HG03432 (cell line): ENCODE measurements around the gene DUSP16.
"Not testable (repeated sequence)": the region's sequence is repeated elsewhere in the genome, so short reads cannot be mapped to it uniquely, and the experiment has no call there.

Experiments
- ATAC-seq: cut with Tn5 transposase; IDR thresholded peaks from one replicate; pipeline ENCODE4 v1.9.1; 2021; ENCODE audit warnings: mild to moderate bottlenecking, moderate library complexity; ENCODE audit not compliant: unreplicated experiment

DUSP16 gene

GRCh38 chr12:12521888-12522287 lies 40.8 kb downstream of the DUSP16 start:
- no peak for ATAC-seq

GRCh38 chr12:12521044-12521485 lies 41.6 kb downstream of the DUSP16 start:
- no peak for ATAC-seq

GRCh38 chr12:12520273-12520672 lies 42.4 kb downstream of the DUSP16 start:
- ATAC-seq: no peak

- ATAC-seq: no peak
Measured at GRCh38 chr12:12519354-12519998, 43.2 kb downstream of the DUSP16 start.

GRCh38 chr12:12518919-12519318 lies 43.7 kb downstream of the DUSP16 start:
- no peak for ATAC-seq

- ATAC-seq: no peak
Measured at GRCh38 chr12:12518464-12518845, 44.2 kb downstream of the DUSP16 start.

- no peak for ATAC-seq
Measured at GRCh38 chr12:12513416-12514006, 49.2 kb downstream of the DUSP16 start.

GRCh38 chr12:12511895-12512711 lies 50.6 kb downstream of the DUSP16 start:
- ATAC-seq: no peak

- no peak for ATAC-seq
Measured at GRCh38 chr12:12511021-12511783, 51.5 kb downstream of the DUSP16 start.

GRCh38 chr12:12510551-12510950 lies 52.1 kb downstream of the DUSP16 start:
- no peak for ATAC-seq

- no peak for ATAC-seq
Measured at GRCh38 chr12:12510141-12510540, 52.5 kb downstream of the DUSP16 start.

GRCh38 chr12:12508612-12509011 lies 54.1 kb downstream of the DUSP16 start:
- no peak for ATAC-seq

- no peak for ATAC-seq
Measured at GRCh38 chr12:12507121-12507520, 55.5 kb downstream of the DUSP16 start.

- ATAC-seq: no peak
Measured at GRCh38 chr12:12506496-12506890, 56.2 kb downstream of the DUSP16 start.

GRCh38 chr12:12505544-12506495 lies 56.8 kb downstream of the DUSP16 start:
- peak; percentile 86 for ATAC-seq

GRCh38 chr12:12503384-12504078 lies 59.1 kb downstream of the DUSP16 start:
- ATAC-seq: no peak

- ATAC-seq: no peak
Measured at GRCh38 chr12:12502815-12503151, 59.9 kb downstream of the DUSP16 start.

- ATAC-seq: not testable (repeated sequence)
Measured at GRCh38 chr12:12502130-12502814, 60.4 kb downstream of the DUSP16 start.

GRCh38 chr12:12501121-12501520 lies 61.5 kb downstream of the DUSP16 start:
- no peak for ATAC-seq
